CD8-positive, alpha-beta memory T cell (primary cell): Measurements from ENCODE around the gene MIPEP. TPM values are rescaled to one million over a fixed set of nuclear protein-coding genes. Genes with fewer than 3 reads are reported as not detected.

ENCODE experiments used
- CTCF ChIA-PET: fragments of 350-600 bp; sonication (Branson Sonifier 250); formaldehyde crosslinking; loops from one replicate; lab custom pipeline; 2021; ENCODE audit warnings: antibody characterized with exemption; lab: Charles Lee
- POLR2A ChIA-PET: fragments of 350-600 bp; sonication (Branson Sonifier 250); formaldehyde crosslinking; loops from one replicate; lab custom pipeline; 2021; ENCODE audit warnings: antibody characterized with exemption; lab: Charles Lee
- DNase-seq, 5 donors: peaks; one replicate each; pipeline versions ENCODE4 v3.0.0 to v3.0.0-alpha.2; 2020 to 2022; ENCODE audit warnings: mixed read lengths in 1 of 5
- H3K27ac ChIP-seq: one replicate; pipeline ENCODE4 v1.7.0; 2013; ENCODE audit warnings: low read depth, mild to moderate bottlenecking, low read length, moderate library complexity
- H3K27me3 ChIP-seq: 2 replicates; pipeline ENCODE4 v1.7.0; 2013; ENCODE audit warnings: low read length, mild to moderate bottlenecking; ENCODE audit not compliant: insufficient read depth, poor library complexity, severe bottlenecking
- H3K36me3 ChIP-seq: 2 replicates; pipeline ENCODE4 v1.7.0; 2013; ENCODE audit warnings: mild to moderate bottlenecking, low read length, moderate library complexity; ENCODE audit not compliant: insufficient read depth
- H3K4me1 ChIP-seq: 2 replicates; pipeline ENCODE4 v1.7.0; 2013; ENCODE audit warnings: mild to moderate bottlenecking, low read length, moderate library complexity; ENCODE audit not compliant: insufficient read depth
- H3K4me3 ChIP-seq: 2 replicates; pipeline ENCODE4 v1.7.0; 2013; ENCODE audit warnings: mild to moderate bottlenecking, low read length
- H3K9me3 ChIP-seq: 2 replicates; pipeline ENCODE4 v1.7.0; 2013; ENCODE audit warnings: mild to moderate bottlenecking, low read length
- H3K27ac Mint-ChIP-seq, 8 donors: one replicate each; pipeline ENCODE4 v1.8.0; 2020 to 2021; ENCODE audit warnings: mixed read lengths in 8 of 8, mild to moderate bottlenecking in 6 of 8, inconsistent platforms in 3 of 8, moderate library complexity in 3 of 8
- H3K27me3 Mint-ChIP-seq, 2 donors: one replicate each; pipeline ENCODE4 v1.8.0; 2020 to 2021; ENCODE audit warnings: mixed read lengths in 2 of 2, mild to moderate bottlenecking in 1 of 2, moderate library complexity in 1 of 2
- H3K36me3 Mint-ChIP-seq, 3 donors: one replicate each; pipeline ENCODE4 v1.8.0; 2020 to 2021; ENCODE audit warnings: mixed read lengths in 3 of 3, inconsistent platforms in 1 of 3, mild to moderate bottlenecking in 1 of 3
- H3K4me1 Mint-ChIP-seq, 3 donors: one replicate each; pipeline ENCODE4 v1.8.0; 2020 to 2021; ENCODE audit warnings: mixed read lengths in 3 of 3, inconsistent platforms in 1 of 3, mild to moderate bottlenecking in 1 of 3
- H3K4me3 Mint-ChIP-seq, 7 donors: one replicate each; pipeline ENCODE4 v1.8.0; 2020 to 2021; ENCODE audit warnings: mixed read lengths in 7 of 7, mild to moderate bottlenecking in 6 of 7, moderate library complexity in 4 of 7, inconsistent platforms in 2 of 7
- H3K9me3 Mint-ChIP-seq, 5 donors: one replicate each; pipeline ENCODE4 v1.8.0; 2020 to 2022; ENCODE audit warnings: mixed read lengths in 5 of 5, mild to moderate bottlenecking in 3 of 5, moderate library complexity in 2 of 5, inconsistent platforms in 1 of 5
- polyA plus RNA-seq: library from polyadenylated mRNA; unstranded; fragments of 300-500 nt; fragmentation: Illumina TruSeq; gene quantifications from one replicate; pipeline ENCODE4 v1.2.3, GENCODE V29; 2021
- total RNA-seq, 2 experiments: library from RNA; stranded (reverse); gene quantifications; one replicate each; pipeline ENCODE4 v1.2.3, GENCODE V29; 2021

The MIPEP gene
- total and polyA plus RNA-seq, 3 experiments from 2014 or later = 17.9 to 23.7 (median 18.8) TPM

DNA sequence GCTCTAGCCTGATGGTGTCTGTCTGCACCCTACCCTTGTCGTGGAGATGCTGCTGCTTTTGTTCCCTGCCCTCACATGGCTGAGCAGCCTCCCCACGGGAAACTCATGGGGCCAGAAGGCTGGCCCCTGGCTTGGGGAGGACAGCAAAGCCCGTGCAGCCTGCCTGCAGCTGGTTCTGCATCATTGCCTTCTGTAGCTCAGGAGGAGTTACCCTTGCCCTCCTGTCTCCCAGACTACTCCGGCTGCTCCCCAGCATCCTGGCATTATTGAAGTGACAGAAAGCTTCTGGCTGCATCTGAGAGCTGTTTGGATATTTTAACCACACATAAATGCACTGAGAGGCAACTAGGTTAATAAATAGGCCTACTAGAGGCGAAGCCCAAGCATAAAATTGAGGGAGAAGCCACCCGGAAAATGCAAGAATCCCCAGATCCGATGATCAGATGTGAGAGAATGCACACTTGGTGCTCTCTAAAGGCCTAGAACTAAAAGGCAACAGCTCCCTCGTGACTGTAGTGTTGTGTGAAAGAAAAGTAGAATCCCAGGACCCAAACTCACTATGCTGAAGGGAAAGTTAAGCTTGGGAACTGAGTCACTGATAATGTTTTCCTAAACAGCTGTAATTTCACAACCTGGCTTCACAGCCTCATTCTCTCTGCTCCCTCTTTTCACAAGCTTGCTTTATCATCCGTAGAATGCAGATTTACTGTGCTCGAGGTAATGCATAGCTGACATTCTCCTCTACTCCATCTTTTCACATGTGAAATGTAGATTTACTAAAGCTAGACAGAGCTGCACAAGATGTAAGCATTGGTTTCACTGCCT is 208.1 kb downstream of the MIPEP start:
- Histone ChIP-seq H3K36me3 (no peaks in the 10 kb centered on the region), H3K4me3 (no peak overlapping the region), H3K9me3 (peaks cover 4% of the 10 kb centered on the region), H3K27ac (no peak overlapping the region), H3K27me3 (peaks cover 5% of the 10 kb centered on the region), H3K4me1 (no peaks in the 10 kb centered on the region)
- peaks cover 5 to 25% of the 10 kb centered on the region in 2 donors for H3K27me3 Mint-ChIP-seq
- CTCF ChIA-PET = interaction anchor here (1.3 kb wide), 1 partner anchor 9 kb away, joined by 3 read pairs; no protein-coding TSS in a partner anchor
- no peak for DNase-seq
- no peak overlapping the region for H3K27ac Mint-ChIP-seq
- POLR2A ChIA-PET = no interaction called here
- no peaks in the 10 kb centered on the region for H3K4me1 Mint-ChIP-seq
- H3K36me3 Mint-ChIP-seq = peaks cover 0 to 9% (median 0%) of the 10 kb centered on the region in 3 donors
- peaks cover 0 to 25% (median 12%) of the 10 kb centered on the region in 5 donors for H3K9me3 Mint-ChIP-seq
- H3K4me3 Mint-ChIP-seq = no peak overlapping the region

Other genes with a start within 250 kb of the MIPEP start
- not detected for gene C1QTNF9B, start 8.1 kb upstream of the MIPEP start, total RNA-seq
- not detected for gene C1QTNF9B, start 8.1 kb upstream of the MIPEP start, polyA plus RNA-seq